AG09309 (cell line): ENCODE results near the gene LDLRAD4.

Source experiments
- DNase-seq: peaks from one replicate; pipeline ENCODE4 v3.0.0-alpha.2; 2010; ENCODE audit warnings: low read depth
- H3K4me3 ChIP-seq: 2 replicates; pipeline ENCODE4 v1.5.1; 2011; ENCODE audit warnings: mild to moderate bottlenecking, low read depth, low read length, moderate library complexity; ENCODE audit not compliant: control insufficient read depth
- TF ChIP-seq, protein P1 (sequence below): IDR thresholded peaks from 2 replicates; pipeline ENCODE4 v1.5.1; 2011; ENCODE audit warnings: mild to moderate bottlenecking, low read depth, low read length, inconsistent platforms; ENCODE audit not compliant: insufficient read depth, control insufficient read depth; ENCODE audit errors: missing control alignments

LDLRAD4 gene

DNA sequence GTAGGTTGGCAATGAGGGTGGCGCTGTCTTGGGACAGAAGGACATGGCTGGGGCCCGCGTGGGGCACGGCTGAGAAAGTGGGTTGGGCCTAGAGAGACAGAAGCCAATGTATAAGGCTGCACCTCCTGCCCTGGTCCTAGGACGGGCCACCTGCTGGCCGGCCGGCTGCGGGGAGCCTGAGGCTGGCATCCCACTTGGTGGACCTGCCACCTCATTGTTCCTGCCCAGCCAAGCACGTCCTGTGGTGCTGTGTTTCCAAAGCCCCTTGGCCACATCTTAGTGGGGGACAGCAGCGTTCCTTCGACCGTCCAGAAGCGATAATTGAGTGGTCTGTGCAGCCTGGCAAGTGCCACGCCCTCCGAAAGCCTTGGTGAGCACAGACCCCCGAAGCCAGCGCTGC, 223.9 kb downstream of the LDLRAD4 start:
- DNase-seq = no peak
- TF ChIP-seq, protein P1, sequence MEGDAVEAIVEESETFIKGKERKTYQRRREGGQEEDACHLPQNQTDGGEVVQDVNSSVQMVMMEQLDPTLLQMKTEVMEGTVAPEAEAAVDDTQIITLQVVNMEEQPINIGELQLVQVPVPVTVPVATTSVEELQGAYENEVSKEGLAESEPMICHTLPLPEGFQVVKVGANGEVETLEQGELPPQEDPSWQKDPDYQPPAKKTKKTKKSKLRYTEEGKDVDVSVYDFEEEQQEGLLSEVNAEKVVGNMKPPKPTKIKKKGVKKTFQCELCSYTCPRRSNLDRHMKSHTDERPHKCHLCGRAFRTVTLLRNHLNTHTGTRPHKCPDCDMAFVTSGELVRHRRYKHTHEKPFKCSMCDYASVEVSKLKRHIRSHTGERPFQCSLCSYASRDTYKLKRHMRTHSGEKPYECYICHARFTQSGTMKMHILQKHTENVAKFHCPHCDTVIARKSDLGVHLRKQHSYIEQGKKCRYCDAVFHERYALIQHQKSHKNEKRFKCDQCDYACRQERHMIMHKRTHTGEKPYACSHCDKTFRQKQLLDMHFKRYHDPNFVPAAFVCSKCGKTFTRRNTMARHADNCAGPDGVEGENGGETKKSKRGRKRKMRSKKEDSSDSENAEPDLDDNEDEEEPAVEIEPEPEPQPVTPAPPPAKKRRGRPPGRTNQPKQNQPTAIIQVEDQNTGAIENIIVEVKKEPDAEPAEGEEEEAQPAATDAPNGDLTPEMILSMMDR = no peak

DNA sequence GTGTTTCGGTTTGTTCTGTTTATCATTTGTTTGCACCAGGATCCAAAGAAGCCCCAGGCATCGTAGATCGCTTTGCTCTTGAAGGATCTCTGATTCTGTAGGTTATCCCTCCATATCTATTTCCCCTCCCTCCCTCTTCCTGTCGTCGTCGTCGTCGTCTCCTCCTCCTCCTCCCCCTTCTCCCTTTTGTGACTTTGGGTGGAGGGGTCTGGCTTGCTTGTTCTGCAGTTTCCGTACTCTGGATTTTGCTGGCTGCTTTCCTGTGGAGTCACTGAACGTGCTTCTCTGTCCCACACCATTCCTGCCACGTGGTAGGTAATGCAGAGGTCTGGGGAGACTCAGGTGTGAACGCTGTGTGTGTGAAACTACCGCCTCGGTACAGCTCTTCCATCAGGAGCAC, 225.0 kb downstream of the LDLRAD4 start:
- H3K4me3 ChIP-seq = no peak overlapping the region
- no peak for DNase-seq
- TF ChIP-seq, protein P1 = no peak

More for the DNA sequence above, 223.9 kb downstream of the LDLRAD4 start:
- no peak overlapping the region for H3K4me3 ChIP-seq

- TF ChIP-seq, protein P1 = no peak
- DNase-seq = no peak
- H3K4me3 ChIP-seq = no peak overlapping the region
These were observed 226.1 kb downstream of the LDLRAD4 start for GRCh38 chr18:13444430-13445240.

DNA sequence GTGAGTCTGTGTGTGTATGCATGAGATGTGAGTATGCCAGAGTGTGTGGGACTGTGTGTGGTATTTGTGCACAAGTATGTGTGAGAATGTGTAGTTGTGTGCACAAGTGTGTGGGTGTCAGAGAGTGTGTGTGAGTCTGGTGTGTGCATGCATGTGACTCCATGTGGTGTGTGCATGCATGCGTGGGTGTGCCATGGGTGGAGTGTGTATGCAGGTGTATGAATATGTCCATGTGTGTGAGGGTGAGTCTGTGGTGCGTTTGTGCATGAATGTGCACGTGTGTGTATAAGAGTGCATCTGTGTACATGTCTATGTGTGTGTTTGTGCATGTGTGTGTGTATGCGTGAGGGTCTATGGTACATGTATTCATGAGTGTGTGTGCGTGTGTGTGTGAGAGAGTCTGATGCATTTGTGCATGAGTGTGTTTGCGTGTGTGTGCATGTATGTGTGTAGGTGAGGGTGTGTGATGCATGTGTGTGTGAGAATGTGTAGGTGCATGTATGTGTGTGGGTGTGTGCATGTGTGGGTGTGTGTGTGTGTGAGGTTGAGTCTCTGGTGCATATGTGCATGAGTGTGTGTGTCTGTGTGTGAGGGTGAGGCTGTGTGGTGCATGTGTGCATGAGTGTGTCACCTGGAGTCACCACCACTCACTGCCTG, 226.8 kb downstream of the LDLRAD4 start:
- no peak overlapping the region for H3K4me3 ChIP-seq
- TF ChIP-seq, protein P1 = no peak

DNA sequence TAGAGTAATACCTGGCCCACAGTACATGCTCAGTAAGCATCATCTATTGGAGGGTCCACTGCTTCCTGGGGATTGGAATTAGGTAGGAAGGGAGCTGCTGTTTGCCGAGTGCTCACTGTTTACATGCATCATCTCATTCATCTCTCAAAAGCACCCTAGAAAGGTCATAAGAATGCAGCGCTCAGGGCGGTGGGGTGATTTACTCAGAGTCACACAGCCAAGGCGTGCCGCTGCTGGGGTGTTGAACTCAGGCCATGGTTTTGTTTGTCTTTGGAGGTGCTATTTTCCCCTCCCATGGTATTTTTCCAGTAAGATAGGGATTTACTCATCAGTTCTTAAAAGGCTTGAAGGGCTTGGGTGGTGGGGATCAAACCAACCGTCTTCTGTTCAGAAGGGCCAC, 227.5 kb downstream of the LDLRAD4 start:
- TF ChIP-seq, protein P1 = no peak
- no peak for DNase-seq
- H3K4me3 ChIP-seq = no peak overlapping the region

More for the DNA sequence above, 226.8 kb downstream of the LDLRAD4 start:
- no peak for DNase-seq

GRCh38 chr18:13446610-13447461, 228.3 kb downstream of the LDLRAD4 start:
- TF ChIP-seq, protein P1 = no peak
- DNase-seq = no peak
- H3K4me3 ChIP-seq = no peak overlapping the region
